SK-N-MC (cell line): Measurements from ENCODE around the gene EDA.

Experiments
- EZH2 ChIP-seq: fragments of 200-600 bp; sonication (generic); IDR thresholded peaks from one replicate; pipeline ENCODE4 v1.6.1; 2017; ENCODE audit warnings: antibody characterized with exemption
- FOXP2 ChIP-seq: optimal IDR thresholded peaks from 2 replicates; pipeline ENCODE3; 2011; ENCODE audit warnings: mild to moderate bottlenecking, moderate library complexity; ENCODE audit not compliant: insufficient read depth; ENCODE audit errors: extremely low read length, control extremely low read depth
- POLR2AphosphoS5 ChIP-seq: IDR thresholded peaks from 2 replicates; pipeline ENCODE4 v1.6.1; 2012; ENCODE audit warnings: mild to moderate bottlenecking, low read depth, low read length, borderline replicate concordance

- TF ChIP-seq EZH2 (no peak), POLR2AphosphoS5 (no peak), FOXP2 (no peak)
These were observed 353.0 kb downstream of the EDA start for GRCh38 chrX:69968950-69969349.
